ENCODE data around the gene DESI1. TPM values are rescaled to one million over a fixed set of nuclear protein-coding genes. Genes with fewer than 3 reads are reported as not detected.
"Not testable (repeated sequence)": the region's sequence is repeated elsewhere in the genome, so short reads cannot be mapped to it uniquely, and the experiment has no call there.

Gene DESI1
- total RNA-seq, 1 donor from 2014 or later: 39.4 TPM

DNA sequence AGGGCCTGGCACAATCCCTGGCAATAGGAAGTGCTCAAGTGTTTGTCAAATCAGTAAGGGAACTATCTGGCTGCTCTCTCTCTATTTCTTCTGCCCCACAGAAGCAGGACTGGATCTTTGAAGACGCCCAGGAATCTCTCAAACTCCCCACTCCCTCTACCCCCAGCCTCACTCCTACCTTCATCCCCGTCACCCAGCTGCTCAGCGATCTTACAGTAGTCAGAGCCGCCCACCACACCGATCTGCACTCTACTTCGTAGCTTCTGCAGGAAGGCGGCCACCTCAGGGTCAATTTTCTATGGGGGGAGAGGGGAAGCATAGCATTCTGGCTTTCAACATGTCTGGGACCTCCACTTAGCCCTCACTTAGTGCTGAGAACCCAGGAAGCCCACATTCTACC is 34.9 kb downstream of the DESI1 start:
- DNase-seq (ENCODE audit: low spot score): no peak

DNA sequence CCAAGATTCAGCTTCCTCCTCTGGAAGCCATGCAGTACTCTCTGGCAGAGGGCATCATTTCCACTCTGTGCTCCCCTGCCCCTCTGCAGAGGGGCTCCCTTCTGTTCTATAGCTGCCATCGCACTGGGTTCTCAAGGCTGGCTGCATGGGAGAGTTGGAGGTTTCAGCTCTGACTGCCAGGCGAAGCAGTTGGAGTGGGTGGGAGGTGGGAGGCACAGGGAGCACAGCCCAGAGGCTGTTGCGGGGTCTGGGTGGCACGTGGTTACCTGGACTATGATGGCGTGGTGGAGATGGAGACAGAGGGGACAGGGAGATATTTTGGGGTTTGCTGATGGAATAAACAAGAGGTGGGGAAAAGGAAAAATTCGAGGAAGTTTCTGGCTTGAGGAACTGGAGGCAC is 36.0 kb downstream of the DESI1 start:
- DNase-seq (ENCODE audit: low spot score): no peak

DNA sequence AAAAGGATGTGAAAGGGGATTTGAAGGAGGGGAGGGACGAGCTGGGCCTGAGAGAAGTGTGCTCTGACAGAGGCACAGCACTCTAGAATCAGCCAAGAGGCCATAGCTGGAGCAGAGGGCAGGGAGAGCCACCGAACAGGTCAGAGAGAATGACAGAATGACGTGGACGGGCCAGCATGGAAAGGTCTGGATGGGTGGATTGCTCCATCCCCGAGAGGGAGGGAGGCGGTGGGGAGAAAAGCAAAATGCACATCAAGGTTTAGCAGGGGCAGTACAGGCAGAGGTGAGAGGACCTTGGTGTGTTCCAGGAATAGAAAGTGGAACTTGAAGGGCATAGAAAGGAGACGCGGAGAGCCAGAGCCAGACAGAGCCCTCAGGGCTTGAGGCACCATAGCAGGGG is 38.1 kb downstream of the DESI1 start:
- no peak for DNase-seq (ENCODE audit: low spot score)

DNA sequence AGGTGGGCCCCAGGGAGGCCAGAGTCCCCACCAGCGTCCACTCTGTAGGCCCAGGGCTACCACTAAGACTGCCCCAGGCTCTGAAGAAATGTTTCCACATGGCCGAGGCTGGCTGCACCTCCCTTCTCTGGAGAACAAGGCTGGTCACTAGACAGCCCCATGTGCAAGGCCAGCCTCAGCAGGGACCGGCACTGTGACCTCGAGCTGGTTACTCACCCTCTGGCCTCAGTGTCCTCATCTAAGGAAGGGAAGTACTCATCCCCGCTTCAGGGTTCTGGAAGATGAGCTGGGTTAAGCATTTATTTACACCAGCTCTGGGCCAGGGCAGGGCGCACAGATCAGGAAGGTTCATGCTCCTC is 40.9 kb downstream of the DESI1 start:
- no peak for DNase-seq (ENCODE audit: low spot score)

- DNase-seq (ENCODE audit: low spot score): no peak
Measured at GRCh38 chr22:41579297-41579996, 41.4 kb downstream of the DESI1 start.

DNA sequence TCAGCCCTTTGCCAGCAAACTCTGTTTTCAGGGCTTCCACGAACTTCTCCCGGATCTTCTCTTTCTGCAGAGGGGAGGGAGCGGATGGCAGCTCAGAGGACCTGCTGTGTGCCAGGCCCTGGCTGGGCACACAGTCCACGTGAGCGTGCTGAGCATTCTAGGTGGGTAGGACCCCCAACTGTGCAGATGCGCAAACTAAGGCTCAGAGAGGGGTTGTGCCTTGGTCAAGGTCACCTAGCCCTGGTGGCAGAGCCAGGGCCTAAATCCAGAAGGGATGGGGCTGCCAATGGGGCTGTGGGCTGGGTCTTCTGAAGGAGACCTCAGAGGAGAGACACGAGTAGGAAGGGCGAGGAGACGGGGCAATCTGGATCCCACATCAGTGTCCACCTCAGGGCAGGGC is 42.0 kb downstream of the DESI1 start:
- DNase-seq (ENCODE audit: low spot score): no peak

DNA sequence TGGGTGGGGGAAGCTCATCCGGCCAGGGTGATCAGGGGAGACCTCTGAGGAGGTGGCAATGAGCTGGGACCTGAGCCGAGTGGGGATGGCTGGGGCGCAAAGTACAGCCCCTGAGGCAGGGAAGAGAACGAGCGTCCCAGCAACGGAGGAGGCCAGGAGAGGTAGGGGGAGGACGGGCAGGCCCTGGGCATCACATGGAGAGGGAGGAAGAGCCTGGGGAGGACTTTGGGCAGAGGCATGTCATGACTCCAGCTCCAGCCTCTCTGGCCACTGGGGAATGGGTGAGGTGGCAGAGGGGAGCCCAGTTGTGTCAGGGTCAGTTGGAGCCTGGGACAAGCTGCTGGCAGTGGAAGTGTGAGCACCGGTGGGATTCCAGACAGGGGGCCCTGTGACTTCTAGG is 42.7 kb downstream of the DESI1 start:
- DNase-seq (ENCODE audit: low spot score): no peak

- peak; percentile 43 for DNase-seq (ENCODE audit: low spot score)
Measured at GRCh38 chr22:41576877-41577276, 44.0 kb downstream of the DESI1 start.

DNA sequence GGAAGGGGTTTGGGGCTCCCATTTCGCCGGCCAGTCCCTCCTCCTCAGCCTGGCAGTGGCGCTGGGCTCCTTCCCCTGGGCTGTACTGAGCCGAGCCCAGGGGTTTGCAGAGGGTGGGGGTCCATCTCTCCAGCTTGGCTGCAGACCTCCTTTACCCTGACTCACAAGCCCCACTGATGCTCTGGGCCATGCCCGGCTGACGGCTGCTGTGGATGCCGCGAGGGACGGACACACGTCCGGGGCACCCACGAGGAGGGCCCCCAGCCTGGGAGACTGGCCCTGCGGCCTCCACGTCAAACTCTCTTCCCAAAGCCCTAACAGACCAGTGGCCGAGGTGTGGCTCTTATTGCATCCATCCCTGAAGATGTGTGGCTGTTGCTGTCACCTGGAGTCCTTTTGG is 45.3 kb downstream of the DESI1 start:
- no peak for DNase-seq (ENCODE audit: low spot score)

DNA sequence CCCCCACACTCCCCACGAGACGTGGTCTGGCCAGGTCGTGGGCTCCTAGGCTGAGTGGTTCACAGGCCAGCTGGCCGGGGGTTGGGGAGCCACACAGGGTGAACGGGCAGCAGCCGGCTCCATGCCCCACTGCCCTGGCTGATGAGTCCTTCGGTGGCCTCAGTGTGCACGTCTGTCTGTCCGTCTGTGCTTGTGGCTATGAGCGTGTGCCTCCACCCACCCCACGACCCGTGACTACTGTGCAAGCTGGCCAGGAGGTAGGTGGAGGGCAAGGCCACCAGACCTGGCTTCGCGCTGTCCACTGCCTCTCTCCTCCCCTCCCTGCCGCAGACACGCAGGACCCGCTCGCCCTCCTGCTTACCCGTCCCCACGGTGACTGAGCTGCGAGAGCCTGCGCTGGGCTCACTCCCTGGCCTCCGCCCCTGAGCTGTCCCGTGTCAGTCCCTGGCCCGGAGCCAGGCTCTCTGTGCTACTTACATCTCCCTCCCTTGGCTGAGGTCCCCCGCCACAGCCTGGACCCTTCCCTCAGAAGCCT is 45.9 kb downstream of the DESI1 start:
- DNase-seq (ENCODE audit: low spot score): peak; percentile 37

GRCh38 chr22:41573677-41574076 is 47.2 kb downstream of the DESI1 start:
- no peak for DNase-seq (ENCODE audit: low spot score)

- DNase-seq (ENCODE audit: low spot score): not testable (repeated sequence)
Measured at GRCh38 chr22:41572305-41572704, 48.5 kb downstream of the DESI1 start.

DNA sequence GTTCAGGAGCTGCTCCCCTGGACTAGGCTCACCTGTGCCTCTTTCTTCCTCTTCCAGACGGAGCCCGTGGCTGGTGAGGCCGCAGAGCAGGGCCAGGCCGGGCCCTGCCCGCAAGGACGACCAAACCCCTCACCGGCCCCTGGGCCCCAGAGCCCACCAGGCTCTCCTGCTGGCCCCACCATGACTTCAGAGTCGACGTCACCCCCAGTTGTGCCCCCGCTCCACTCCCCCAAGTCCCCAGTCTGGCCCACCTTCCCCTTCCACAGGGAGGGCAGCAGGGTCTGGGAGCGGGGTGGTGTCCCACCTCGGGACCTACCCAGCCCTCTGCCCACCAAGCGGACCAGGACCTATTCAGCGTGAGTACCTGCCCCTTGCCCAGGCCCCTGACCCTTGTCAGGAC is 49.1 kb downstream of the DESI1 start:
- no peak for DNase-seq (ENCODE audit: low spot score)

GRCh38 chr22:41570221-41570620 is 50.6 kb downstream of the DESI1 start:
- DNase-seq (ENCODE audit: low spot score): no peak

DNA sequence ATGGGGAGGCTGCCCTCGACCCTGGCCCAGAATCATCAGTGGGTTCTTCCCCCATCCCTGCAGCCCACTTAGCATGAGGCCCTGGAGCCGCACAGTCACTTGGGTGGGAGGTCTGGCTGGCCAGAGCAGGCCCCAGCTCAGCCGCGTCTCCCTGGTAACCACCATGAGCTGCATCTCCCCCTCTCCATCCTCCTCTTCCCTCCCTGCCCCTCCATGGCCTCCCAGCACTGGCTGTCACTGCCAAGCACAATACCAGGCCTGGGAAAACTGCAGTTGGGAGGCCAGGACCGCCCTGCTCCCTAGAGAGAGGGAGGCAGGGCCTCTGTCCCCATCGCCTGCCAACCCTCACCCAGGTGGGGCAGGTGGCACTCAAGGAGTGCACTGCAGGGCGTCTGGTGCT is 52.0 kb downstream of the DESI1 start:
- no peak for DNase-seq (ENCODE audit: low spot score)

GRCh38 chr22:41567512-41567768 is 53.4 kb downstream of the DESI1 start:
- no peak for DNase-seq (ENCODE audit: low spot score)

DNA sequence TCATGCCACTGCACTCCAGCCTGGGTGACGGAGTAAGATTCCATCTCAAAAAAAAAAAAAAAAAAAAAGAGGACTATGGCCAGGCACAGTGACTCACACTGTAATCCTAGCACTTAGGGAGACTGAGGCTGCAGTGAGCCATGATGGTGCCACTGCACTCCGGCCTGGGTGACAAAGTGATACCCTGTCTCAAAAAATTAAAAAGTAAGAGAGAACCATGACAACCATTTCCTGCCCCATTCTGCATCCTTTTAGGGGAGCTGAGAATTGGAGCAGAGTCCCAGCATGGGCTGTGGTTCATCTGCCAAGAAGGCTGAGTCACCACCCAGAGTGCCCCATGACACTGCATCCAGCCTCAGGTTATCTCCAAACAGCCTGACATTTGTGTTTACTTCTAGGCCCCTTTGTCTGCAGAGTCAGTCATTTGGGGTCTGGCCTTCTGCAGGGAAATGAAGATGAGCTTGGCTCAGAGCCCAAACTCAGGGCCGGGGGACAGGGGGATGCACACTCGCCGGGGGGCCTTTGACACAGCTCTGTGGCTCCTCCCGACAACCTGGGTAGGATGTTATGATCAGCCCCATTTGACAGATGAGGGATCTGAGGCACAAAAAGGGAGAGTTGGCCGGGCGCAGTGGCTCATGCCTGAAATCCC is 55.3 kb downstream of the DESI1 start:
- DNase-seq (ENCODE audit: low spot score): peak; percentile 40

DNA sequence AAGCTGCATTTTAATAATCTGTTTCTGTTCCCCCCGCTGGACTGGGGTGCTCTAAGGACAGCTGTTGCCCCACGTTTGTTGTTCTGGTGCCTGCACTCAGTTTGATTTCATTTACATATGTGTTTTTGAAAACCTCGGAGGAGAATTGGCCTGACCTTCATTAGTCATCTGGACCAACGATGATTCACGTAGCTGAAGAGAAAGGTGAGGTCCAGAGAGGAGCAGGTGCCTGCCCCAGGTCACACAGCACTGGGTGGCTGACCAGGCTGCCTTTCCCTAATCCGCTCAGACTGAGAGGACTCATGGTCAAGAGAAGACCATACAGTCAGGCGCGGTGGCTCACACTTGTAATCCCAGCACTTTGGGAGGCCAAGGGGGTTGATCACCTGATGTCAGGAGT is 56.3 kb downstream of the DESI1 start:
- DNase-seq (ENCODE audit: low spot score): no peak

DNA sequence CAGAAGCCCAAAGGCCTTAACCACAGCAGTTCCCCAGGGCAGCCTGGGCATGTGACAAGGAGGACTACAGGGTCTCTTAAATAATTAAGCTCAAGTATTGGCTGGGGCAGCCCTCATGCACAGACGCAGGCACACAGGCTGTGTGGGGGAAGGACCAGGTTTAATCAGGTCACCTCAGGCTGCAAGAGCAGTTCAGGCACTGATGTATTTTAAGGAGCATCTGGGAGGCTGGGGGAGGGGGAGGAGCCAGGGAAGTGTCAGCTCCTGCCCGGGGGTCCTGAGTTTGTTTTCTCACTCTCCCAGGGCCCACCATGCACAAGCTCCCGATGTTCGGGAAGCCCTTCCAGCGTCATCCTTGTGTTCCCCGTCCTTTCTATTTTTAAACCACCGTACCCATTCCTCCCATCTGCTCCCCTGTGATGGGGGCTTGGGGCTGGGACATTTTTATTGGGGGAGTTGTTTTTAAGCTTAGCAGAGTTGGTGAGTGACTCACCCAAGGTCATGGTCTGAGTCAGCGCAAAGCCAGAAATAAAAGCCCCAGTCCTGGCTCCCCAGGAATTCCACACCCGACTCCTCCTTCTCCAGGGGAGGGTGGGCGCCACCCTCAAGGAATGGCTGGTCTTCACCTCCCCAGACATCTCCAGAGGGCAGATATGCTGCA is 57.7 kb downstream of the DESI1 start:
- DNase-seq (ENCODE audit: low spot score): no peak

- DNase-seq (ENCODE audit: low spot score): no peak
Measured at GRCh38 chr22:41562461-41562860, 58.4 kb downstream of the DESI1 start.

- DNase-seq (ENCODE audit: low spot score): no peak
Measured at GRCh38 chr22:41561788-41562187, 59.1 kb downstream of the DESI1 start.

GRCh38 chr22:41561335-41561734 is 59.5 kb downstream of the DESI1 start:
- DNase-seq (ENCODE audit: low spot score): no peak

GRCh38 chr22:41560095-41560471 is 60.8 kb downstream of the DESI1 start:
- DNase-seq (ENCODE audit: low spot score): no peak

Measured in mucosa of gallbladder (tissue), 1 donor.